Activated naive CD8-positive, alpha-beta T cell treated with anti-CD3 and anti-CD28 coated beads, Interleukin-2, amount 10 ng/mL, durations not matched to agents 7 days and 5 days (primary cell): Measurements from ENCODE around the gene KIT. TPM values are rescaled to one million over a fixed set of nuclear protein-coding genes. Genes with fewer than 3 reads are reported as not detected.

Source experiments
- ATAC-seq: fragments of 150-1000 bp; cut with Tn5 transposase; one replicate; pipeline ENCODE4 v1.10.0; 2021; ENCODE audit warnings: low read depth, moderate library complexity
- POLR2A ChIA-PET: fragments of 350-600 bp; sonication (Branson Sonifier 250); formaldehyde crosslinking; loops from one replicate; lab custom pipeline; 2021; ENCODE audit warnings: antibody characterized with exemption; lab: Charles Lee
- DNase-seq: peaks from one replicate; pipeline ENCODE4 v3.0.0; 2021
- H3K27ac Mint-ChIP-seq: one replicate; pipeline ENCODE4 v1.8.0; 2022; ENCODE audit warnings: mild to moderate bottlenecking, mixed read lengths
- H3K27me3 Mint-ChIP-seq: one replicate; pipeline ENCODE4 v1.8.0; 2022; ENCODE audit warnings: mild to moderate bottlenecking, moderate library complexity, mixed read lengths
- H3K36me3 Mint-ChIP-seq: one replicate; pipeline ENCODE4 v1.8.0; 2021; ENCODE audit warnings: mild to moderate bottlenecking, mixed read lengths
- H3K4me1 Mint-ChIP-seq: one replicate; pipeline ENCODE4 v1.8.0; 2021; ENCODE audit warnings: mixed read lengths
- H3K4me3 Mint-ChIP-seq: one replicate; pipeline ENCODE4 v1.8.0; 2022; ENCODE audit warnings: mild to moderate bottlenecking, moderate library complexity, mixed read lengths
- H3K9me3 Mint-ChIP-seq: one replicate; pipeline ENCODE4 v1.8.0; 2021; ENCODE audit warnings: mixed read lengths
- total RNA-seq, 2 experiments: library from RNA; stranded (reverse); gene quantifications; one replicate each; pipeline ENCODE4 v1.2.3, GENCODE V29; 2021

Gene KIT
- total RNA-seq, 2 experiments from 2014 or later: 0.64 to 1.1 TPM

DNA sequence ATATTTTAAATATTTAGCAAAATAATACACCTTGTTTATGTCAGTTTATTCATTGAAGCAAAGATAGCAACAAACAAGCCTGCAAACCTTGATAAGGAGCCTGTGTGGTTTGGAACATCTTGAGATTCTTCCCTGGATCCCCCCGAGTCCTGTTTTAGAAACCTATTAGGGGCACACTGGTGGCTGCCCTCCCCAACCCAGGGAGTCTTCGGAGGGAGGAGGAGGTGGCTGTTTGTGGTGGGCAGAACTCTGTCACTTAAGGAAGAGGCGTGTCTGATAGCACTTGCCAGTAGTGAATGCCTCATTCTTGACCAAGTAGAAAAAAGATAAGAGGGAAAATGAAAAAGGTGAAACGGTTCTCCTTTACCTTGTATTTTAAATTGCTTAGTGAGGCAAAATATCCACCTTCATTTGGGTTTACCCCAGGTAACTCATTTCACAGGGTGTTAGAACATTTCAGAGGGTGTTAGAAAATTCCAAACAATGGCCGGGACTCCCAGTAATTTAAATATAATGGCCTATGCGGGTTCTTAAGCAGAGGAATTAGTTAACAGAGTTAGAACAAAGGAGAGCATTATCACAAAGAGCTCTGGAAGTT lies 10.4 kb downstream of the KIT start:
- Mint-ChIP-seq H3K4me1 (no peaks in the 10 kb centered on the region), H3K9me3 (no peaks in the 10 kb centered on the region), H3K27ac (no peak overlapping the region), H3K4me3 (no peak overlapping the region), H3K36me3 (no peaks in the 10 kb centered on the region), H3K27me3 (peaks cover 12% of the 10 kb centered on the region)
- DNase-seq: no peak
- POLR2A ChIA-PET: no interaction called here
- no peak for ATAC-seq

DNA sequence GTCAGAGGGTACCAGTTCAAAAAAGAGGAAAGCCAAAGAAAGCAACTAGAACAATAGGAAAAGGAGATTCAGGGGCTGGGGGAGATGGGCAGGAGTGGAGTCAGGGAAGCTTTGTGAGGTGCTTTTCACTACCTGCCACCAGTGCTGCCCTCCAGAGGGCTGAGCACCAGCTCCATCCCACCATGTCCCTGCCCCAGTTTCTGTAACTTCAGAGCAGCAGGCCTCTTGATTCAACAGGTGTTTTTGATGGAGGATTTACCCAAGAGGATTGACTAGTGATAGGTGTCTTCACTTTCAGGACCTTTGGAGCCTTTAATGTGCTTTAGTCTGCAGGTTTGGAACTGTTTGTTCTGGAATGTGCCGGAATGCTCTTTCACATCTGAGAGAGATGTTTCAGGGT lies 12.1 kb downstream of the KIT start:
- POLR2A ChIA-PET: no interaction called here
- no peaks in the 10 kb centered on the region for H3K36me3 Mint-ChIP-seq
- no peak for ATAC-seq
- no peaks in the 10 kb centered on the region for H3K9me3 Mint-ChIP-seq
- DNase-seq: no peak
- no peak overlapping the region for H3K27ac Mint-ChIP-seq
- no peak overlapping the region for H3K4me3 Mint-ChIP-seq
- H3K27me3 Mint-ChIP-seq: peaks cover 15% of the 10 kb centered on the region
- no peaks in the 10 kb centered on the region for H3K4me1 Mint-ChIP-seq

DNA sequence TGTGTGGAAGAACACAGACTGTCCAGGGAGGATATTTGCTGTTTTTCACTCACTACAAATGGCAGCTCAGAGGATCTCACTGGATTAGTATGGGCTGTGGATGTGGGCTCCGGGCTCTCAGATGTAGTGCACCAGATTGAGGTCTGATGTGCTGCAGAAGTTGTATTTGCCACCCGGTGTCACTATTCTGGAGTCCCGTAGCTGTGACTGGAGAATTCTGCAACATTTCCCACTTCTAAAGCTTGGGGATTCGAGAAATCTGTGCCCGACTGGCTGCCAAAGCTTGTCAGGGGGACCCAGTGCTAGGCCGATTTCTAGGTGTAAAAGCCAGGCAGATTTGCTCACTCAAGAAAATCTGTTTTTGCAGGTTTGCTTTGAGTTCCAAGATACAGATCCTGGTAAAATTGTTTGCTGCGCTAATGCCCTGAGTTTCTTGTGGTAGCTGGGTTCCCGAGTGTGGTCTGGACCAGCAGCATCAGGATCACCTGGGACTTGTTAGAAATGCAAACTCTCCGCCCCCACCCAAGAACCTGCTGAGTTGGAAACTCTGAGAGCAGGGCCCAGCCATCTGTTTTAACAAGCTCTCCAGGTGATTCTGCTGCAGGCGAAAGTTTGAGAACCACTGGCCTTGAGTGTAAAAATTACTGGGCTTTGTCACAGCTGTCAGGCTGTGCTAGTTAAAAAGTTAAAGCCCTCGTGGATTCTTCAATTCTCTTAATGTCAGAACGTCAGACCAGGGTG lies 18.1 kb downstream of the KIT start:
- DNase-seq (no peak), ATAC-seq (no peak)
- H3K9me3 Mint-ChIP-seq: no peaks in the 10 kb centered on the region
- H3K36me3 Mint-ChIP-seq: no peaks in the 10 kb centered on the region
- no peaks in the 10 kb centered on the region for H3K4me1 Mint-ChIP-seq
- no peak overlapping the region for H3K27ac Mint-ChIP-seq
- H3K27me3 Mint-ChIP-seq: peaks cover 8% of the 10 kb centered on the region
- H3K4me3 Mint-ChIP-seq: no peak overlapping the region
- POLR2A ChIA-PET: no interaction called here

DNA sequence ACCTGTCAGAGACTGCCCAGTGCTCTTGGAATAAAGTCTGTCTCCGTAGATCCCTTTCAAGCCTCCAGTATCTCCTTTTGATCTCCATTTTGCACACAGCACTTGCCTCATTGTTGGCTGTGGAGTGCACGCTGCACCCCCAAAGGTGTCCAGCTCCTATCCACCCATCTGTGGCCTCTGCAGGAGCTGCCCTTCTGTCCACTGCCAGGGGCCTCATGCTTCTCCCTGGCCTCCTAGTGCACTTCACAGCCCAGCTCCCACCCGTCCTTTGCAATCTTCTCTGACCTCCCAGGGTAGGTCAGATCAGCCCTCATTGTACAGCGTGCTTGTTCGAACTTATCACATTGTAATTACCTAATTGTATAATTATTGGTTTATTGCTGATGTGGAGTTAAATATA lies 18.9 kb downstream of the KIT start:
- Mint-ChIP-seq H3K27me3 (peaks cover 8% of the 10 kb centered on the region), H3K9me3 (no peaks in the 10 kb centered on the region), H3K36me3 (no peaks in the 10 kb centered on the region), H3K4me3 (no peak overlapping the region), H3K27ac (no peak overlapping the region), H3K4me1 (no peaks in the 10 kb centered on the region)
- no peak for ATAC-seq
- no peak for DNase-seq
- POLR2A ChIA-PET: no interaction called here

DNA sequence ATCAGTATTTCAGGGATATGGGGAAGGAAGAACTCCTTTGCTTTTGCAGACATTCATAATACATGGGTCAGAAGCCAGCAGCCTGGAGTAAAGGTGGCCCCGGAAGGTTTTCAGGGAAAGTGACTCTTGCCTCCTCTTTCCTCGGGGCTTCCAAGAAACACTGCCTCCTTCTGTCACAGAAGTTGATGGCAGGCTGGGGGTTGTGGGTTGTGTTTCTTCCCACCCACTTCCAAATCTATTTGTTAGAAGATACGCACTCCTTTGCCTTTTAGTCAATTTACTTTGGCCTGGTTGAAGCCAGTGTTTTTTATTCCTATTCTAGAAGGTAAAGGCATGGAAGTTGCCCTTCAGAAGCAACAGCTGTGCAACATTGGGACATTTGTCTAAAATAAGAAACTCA lies 19.7 kb downstream of the KIT start:
- POLR2A ChIA-PET: no interaction called here

DNA sequence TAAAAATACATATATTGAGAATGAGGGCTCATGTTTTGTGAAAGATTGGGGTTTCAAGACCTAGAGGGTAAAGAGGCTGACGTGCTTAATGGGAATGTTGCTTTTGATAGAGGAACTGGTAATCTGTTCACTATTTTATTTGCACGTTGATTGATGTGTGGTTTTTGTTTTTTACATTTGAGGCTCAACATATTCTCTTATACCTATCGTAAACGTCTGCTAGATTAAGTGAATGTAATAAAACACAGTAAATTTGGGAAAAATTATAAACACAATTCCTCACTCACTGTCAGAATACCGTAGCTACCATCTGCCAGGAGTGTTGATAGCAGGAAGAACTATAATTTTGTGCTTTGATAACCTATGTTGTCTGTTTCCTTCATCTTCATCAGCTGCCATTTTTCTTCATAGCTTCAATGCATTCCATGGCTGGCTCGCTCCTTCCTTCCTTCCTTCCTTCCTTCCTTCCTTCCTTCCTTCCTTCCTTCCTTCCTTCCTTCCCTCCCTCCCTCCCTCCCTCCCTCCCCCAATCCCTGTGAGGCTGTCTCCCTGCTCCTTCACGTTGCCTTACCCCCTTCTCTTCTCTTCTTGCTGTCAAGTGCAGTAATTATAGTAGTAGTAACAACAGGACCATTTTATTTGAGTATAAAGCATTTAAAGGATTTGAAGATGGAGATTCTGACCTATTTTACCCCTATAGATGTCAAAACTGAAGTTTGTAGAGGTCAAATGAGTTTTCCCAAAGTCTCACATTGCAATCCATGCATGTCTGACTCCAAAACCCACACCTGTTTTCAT lies 20.3 kb downstream of the KIT start:
- Mint-ChIP-seq H3K4me1 (no peaks in the 10 kb centered on the region), H3K4me3 (no peak overlapping the region), H3K27me3 (peaks cover 8% of the 10 kb centered on the region), H3K36me3 (no peaks in the 10 kb centered on the region), H3K9me3 (no peaks in the 10 kb centered on the region), H3K27ac (no peak overlapping the region)
- POLR2A ChIA-PET: no interaction called here
- ATAC-seq: no peak
- DNase-seq: no peak

More for the DNA sequence above, 19.7 kb downstream of the KIT start:
- peaks cover 8% of the 10 kb centered on the region for H3K27me3 Mint-ChIP-seq
- no peaks in the 10 kb centered on the region for H3K36me3 Mint-ChIP-seq
- H3K4me1 Mint-ChIP-seq: no peaks in the 10 kb centered on the region
- H3K4me3 Mint-ChIP-seq: no peak overlapping the region
- H3K9me3 Mint-ChIP-seq: no peaks in the 10 kb centered on the region
- ATAC-seq (no peak), DNase-seq (no peak)
- H3K27ac Mint-ChIP-seq: no peak overlapping the region

DNA sequence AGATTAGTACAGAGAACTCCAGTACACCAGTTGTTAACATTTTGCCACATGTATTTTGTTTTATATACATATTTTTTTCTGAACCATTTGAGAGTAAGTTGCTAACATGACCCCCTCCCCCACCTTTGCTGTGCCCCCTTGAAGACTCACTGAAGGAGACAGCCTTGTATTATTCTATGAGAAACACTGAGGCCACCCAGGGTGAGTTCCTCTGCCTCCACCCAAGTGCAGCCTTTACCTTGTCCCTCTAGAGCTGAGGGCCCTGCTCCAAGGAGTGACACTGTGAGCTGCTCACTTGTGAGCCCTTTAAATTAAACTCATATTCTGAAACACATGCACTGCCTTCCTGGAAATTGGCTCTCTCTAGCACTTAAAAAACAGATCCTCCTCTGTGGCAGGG lies 21.1 kb downstream of the KIT start:
- DNase-seq: no peak
- Mint-ChIP-seq H3K27me3 (peaks cover 4% of the 10 kb centered on the region), H3K4me3 (no peak overlapping the region), H3K27ac (no peak overlapping the region), H3K4me1 (peaks cover 3% of the 10 kb centered on the region), H3K36me3 (no peaks in the 10 kb centered on the region), H3K9me3 (no peaks in the 10 kb centered on the region)
- no peak for ATAC-seq
- POLR2A ChIA-PET: no interaction called here

DNA sequence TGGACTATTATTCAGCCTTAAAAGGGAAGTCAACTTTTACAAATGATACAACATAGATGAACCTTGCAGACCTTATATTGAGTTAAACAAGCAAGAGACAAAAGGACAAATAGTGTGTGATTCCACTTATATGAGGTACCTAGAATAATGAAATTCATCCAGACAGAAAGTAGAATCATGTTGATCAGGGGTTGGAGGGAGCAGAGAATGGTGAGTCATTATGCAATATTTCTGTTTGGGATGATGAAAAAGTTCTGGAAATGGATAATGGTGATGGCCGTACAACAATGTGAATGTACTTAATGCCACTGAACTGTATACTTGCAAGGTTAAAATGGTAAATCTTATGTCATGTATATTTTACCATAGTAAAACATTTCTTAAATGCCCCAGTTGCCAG lies 22.1 kb downstream of the KIT start:
- Mint-ChIP-seq H3K4me1 (peaks cover 6% of the 10 kb centered on the region), H3K4me3 (no peak overlapping the region), H3K27ac (no peak overlapping the region), H3K27me3 (no peaks in the 10 kb centered on the region), H3K9me3 (no peaks in the 10 kb centered on the region), H3K36me3 (no peaks in the 10 kb centered on the region)
- ATAC-seq (no peak), DNase-seq (no peak)
- POLR2A ChIA-PET: no interaction called here

DNA sequence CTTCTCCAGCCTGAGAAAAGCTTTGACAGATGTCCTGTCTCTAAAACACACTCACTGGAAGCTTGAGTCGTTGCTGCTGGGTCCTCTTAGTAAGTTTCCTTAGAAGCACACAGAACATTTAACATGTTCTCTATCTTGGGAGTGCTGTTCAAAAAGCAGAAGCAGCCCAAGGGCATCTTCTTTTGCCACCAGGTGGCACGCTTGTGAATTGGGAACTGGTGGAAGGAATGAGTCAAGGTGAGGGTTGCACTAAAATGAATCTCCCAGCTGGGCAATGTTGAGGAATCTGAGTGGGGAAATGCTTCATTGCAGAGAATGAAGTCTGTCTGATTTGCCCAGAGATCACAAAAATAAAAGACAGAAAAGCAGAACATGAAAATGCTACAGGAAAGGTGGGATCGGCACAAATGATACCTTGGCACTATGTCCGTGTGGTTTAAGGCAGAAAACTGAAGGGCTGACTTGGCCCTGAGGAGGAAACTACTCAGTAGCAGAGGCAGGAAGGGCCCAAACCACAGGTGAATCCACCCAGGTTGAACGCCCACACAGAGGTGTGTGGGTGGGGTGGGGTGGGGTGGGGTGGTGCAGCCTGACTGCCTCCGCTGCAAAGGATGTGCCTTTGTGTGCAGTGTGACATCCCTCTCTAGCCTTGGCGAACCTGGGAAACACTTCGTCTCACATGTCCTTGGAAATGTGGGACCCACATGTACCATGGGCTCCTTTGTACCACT lies 26.0 kb downstream of the KIT start:
- ATAC-seq: peak; percentile 56

DNA sequence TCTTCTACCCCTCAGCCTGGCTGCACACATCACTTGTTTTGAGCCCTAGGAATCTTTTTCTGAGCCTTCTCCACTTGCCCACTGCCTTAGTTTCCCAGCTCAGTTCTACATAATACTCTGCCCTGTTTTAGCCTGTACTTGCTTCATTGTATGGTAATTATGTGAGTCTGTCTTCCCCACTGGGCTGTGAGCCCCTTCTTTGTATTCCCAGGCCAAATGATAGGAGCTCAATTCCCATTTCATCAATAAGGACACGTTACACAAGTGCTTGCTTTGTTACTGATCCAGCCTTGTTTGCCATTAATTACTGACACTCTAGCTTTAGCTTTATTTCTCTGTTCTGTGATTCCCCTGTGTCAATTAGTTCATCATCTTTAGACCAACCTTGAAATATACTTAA lies 28.1 kb downstream of the KIT start:
- Mint-ChIP-seq H3K4me1 (peaks cover 9% of the 10 kb centered on the region), H3K27ac (no peak overlapping the region), H3K27me3 (no peaks in the 10 kb centered on the region), H3K4me3 (no peak overlapping the region), H3K36me3 (no peaks in the 10 kb centered on the region), H3K9me3 (no peaks in the 10 kb centered on the region)
- ATAC-seq (no peak), DNase-seq (no peak)
- POLR2A ChIA-PET: interaction anchor here (0.5 kb wide), 1 partner anchor 256 kb away, joined by 3 read pairs; no protein-coding TSS in a partner anchor

More for the DNA sequence above, 26.0 kb downstream of the KIT start:
- Mint-ChIP-seq H3K27me3 (no peaks in the 10 kb centered on the region), H3K36me3 (no peaks in the 10 kb centered on the region), H3K4me1 (peaks cover 9% of the 10 kb centered on the region), H3K9me3 (no peaks in the 10 kb centered on the region), H3K27ac (no peak overlapping the region), H3K4me3 (peak overlapping the region; percentile 20)
- DNase-seq: peak; percentile 32
- POLR2A ChIA-PET: no interaction called here

DNA sequence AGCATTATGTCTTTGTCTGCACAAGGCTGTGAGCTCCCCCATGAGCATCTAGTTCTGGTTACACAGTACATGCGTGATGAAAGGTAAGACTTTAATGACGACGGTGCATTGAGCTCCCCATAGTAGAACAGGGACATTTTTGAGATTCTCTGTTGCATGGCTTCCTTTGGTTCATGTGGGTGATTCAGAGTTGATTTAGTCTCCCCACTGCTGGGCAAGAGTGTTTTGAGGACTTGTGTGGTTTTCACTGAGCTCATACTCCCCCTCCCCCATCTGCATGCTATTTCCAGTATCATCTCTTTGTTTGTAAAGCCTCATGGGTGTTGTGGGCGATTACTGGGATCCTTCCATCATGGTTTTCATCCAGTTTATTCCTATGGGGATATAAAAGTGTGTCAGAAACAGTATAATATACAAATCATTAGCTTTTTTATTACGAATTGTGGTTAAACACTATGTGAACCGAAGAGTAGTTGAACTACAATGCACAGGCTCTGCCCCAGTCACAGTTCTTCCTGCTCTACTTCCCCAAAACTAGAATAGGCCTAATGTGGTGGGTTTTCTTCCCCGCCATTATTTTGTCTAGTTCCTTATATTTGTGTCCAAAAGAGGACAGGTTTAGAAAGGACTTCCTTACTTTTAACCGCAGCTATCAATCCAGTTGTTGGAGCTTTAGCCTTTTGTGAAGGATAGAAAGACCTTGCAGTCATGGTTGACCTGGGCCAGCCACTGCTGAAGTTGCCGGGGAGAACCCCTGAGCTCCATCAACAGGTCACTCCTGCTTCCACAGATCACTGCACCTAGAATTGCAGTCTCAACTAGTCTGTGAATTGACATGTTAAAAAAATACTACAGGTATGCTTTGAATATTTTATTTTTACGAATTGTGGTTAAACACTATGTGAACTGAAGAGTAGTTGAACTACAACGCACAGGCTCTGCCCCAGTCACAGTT lies 30.4 kb downstream of the KIT start:
- no peak for ATAC-seq
- Mint-ChIP-seq H3K9me3 (no peaks in the 10 kb centered on the region), H3K4me1 (peaks cover 9% of the 10 kb centered on the region), H3K4me3 (no peak overlapping the region), H3K27me3 (no peaks in the 10 kb centered on the region), H3K36me3 (no peaks in the 10 kb centered on the region), H3K27ac (no peak overlapping the region)
- no peak for DNase-seq
- POLR2A ChIA-PET: no interaction called here

DNA sequence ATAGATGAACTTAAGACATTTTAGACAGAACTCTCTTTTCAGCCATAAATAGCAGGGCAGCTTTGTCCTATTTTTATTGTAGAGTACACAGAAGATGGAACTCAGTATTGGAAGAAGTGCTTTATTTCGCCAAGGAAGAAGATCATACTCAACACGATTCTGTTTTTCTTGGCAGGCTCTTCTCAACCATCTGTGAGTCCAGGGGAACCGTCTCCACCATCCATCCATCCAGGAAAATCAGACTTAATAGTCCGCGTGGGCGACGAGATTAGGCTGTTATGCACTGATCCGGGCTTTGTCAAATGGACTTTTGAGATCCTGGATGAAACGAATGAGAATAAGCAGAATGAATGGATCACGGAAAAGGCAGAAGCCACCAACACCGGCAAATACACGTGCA lies 37.6 kb downstream of the KIT start:
- no peak for DNase-seq
- H3K27me3 Mint-ChIP-seq: no peaks in the 10 kb centered on the region
- POLR2A ChIA-PET: no interaction called here
- H3K9me3 Mint-ChIP-seq: no peaks in the 10 kb centered on the region
- no peaks in the 10 kb centered on the region for H3K4me1 Mint-ChIP-seq
- no peak overlapping the region for H3K4me3 Mint-ChIP-seq
- no peak for ATAC-seq
- no peak overlapping the region for H3K27ac Mint-ChIP-seq
- H3K36me3 Mint-ChIP-seq: no peaks in the 10 kb centered on the region
